Neutrophil (primary cell): ENCODE measurements around the gene ASB1.

Experiments
- H3K27ac ChIP-seq: fragments of 200-600 bp; sonication (generic); 2 replicates; pipeline ENCODE4 v1.5.1; 2016; ENCODE audit warnings: mild to moderate bottlenecking, moderate library complexity
- H3K27me3 ChIP-seq: fragments of 200-600 bp; sonication (generic); 2 replicates; pipeline ENCODE4 v1.6.0; 2016; ENCODE audit warnings: mild to moderate bottlenecking
- H3K36me3 ChIP-seq: fragments of 200-600 bp; sonication (generic); 2 replicates; pipeline ENCODE4 v1.5.1; 2017
- H3K4me1 ChIP-seq, 2 experiments: fragments of 200-600 bp in 1 of 2; sonication (generic) in 1 of 2; 1 replicate in 1 of 2; 2 replicates in 1 of 2; pipeline versions ENCODE4 v1.5.1 to v1.6.1; 2013 to 2016; ENCODE audit warnings: low read depth in 1 of 2, low read length in 1 of 2, mild to moderate bottlenecking in 1 of 2, moderate library complexity in 1 of 2; ENCODE audit not compliant: control insufficient read depth in 1 of 2, insufficient read depth in 1 of 2
- H3K4me3 ChIP-seq, 2 experiments: fragments of 200-600 bp in 1 of 2; sonication (generic) in 1 of 2; 1 replicate in 1 of 2; 2 replicates in 1 of 2; pipeline ENCODE4 v1.5.1; 2013 to 2016; ENCODE audit warnings: low read depth in 1 of 2, low read length in 1 of 2, mild to moderate bottlenecking in 1 of 2, moderate library complexity in 1 of 2
- H3K9me3 ChIP-seq: fragments of 200-600 bp; sonication (generic); 2 replicates; pipeline ENCODE4 v1.5.1; 2016
- CTCF ChIP-seq: fragments of 200-600 bp; sonication (generic); IDR thresholded peaks from 2 replicates; pipeline ENCODE4 v1.5.1; 2016; ENCODE audit warnings: antibody characterized with exemption

The ASB1 gene

GRCh38 chr2:238501311-238501710 lies 74.6 kb downstream of the ASB1 start:
- Histone ChIP-seq H3K36me3 (no peaks in the 10 kb centered on the region), H3K4me3 (no peak overlapping the region), H3K4me1 (no peaks in the 10 kb centered on the region), H3K27ac (no peak overlapping the region), H3K27me3 (no peaks in the 10 kb centered on the region), H3K9me3 (no peaks in the 10 kb centered on the region)
- no peak for TF ChIP-seq CTCF
